Mucosa of rectum (tissue), 2 donors: Measurements from ENCODE around the gene WAPL.
"Not testable (repeated sequence)": the region's sequence is repeated elsewhere in the genome, so short reads cannot be mapped to it uniquely, and the experiment has no call there.

Experiments used
- H3K27ac ChIP-seq, 2 donors: one replicate each; pipeline ENCODE4 v1.7.0; 2013; ENCODE audit warnings: inconsistent platforms in 2 of 2, low read depth in 2 of 2, low read length in 2 of 2
- H3K27me3 ChIP-seq, 2 donors: one replicate each; pipeline ENCODE4 v1.7.0; 2013; ENCODE audit warnings: low read length in 2 of 2; ENCODE audit not compliant: control insufficient read depth in 2 of 2, insufficient read depth in 2 of 2
- H3K36me3 ChIP-seq, 2 donors: one replicate each; pipeline ENCODE4 v1.7.0; 2013; ENCODE audit warnings: low read length in 2 of 2; ENCODE audit not compliant: control insufficient read depth in 2 of 2, insufficient read depth in 2 of 2
- H3K4me1 ChIP-seq, 2 donors: one replicate each; pipeline ENCODE4 v1.7.0; 2013; ENCODE audit warnings: low read length in 2 of 2, mild to moderate bottlenecking in 1 of 2; ENCODE audit not compliant: control insufficient read depth in 2 of 2, insufficient read depth in 2 of 2
- H3K4me3 ChIP-seq, 2 donors: one replicate each; pipeline ENCODE4 v1.7.0; 2013; ENCODE audit warnings: low read length in 2 of 2
- H3K9ac ChIP-seq, 2 donors: one replicate each; pipeline ENCODE4 v1.7.0; 2013; ENCODE audit warnings: low read length in 2 of 2, low read depth in 1 of 2, mild to moderate bottlenecking in 1 of 2
- H3K9me3 ChIP-seq, 2 donors: one replicate each; pipeline ENCODE4 v1.7.0; 2013; ENCODE audit warnings: low read length in 2 of 2; ENCODE audit not compliant: control insufficient read depth in 2 of 2
- donor health status: healthy.
- donor health status: Normal muscosa, but diverticular disease.

The WAPL gene

GRCh38 chr10:86521678-86522509 is at the start of gene WAPL:
Gene WAPL, minus strand, starts transcription at chr10:86521792. Its CDS starts 3,723 bp downstream, at chr10:86518069.
- peaks cover 0 to 7% of the 10 kb centered on the region in 2 donors for H3K36me3 ChIP-seq
- H3K27ac ChIP-seq: peak within 1 kb of the TSS; percentile 91 to 93
- H3K9ac ChIP-seq: peak within 1 kb of the TSS; percentile 83 to 91
- peak within 1 kb of the TSS; percentile 89 to 91 for H3K4me3 ChIP-seq
- peaks cover 15 to 25% of the 10 kb centered on the region in 2 donors for H3K4me1 ChIP-seq
- no peaks in the 10 kb centered on the region for H3K9me3 ChIP-seq
- H3K27me3 ChIP-seq: no peaks in the 10 kb centered on the region

GRCh38 chr10:86569335-86569734 is 47.7 kb upstream of the WAPL start:
- Histone ChIP-seq H3K27ac (no peak overlapping the region), H3K9me3 (no peaks in the 10 kb centered on the region), H3K4me1 (no peaks in the 10 kb centered on the region), H3K4me3 (no peak overlapping the region), H3K27me3 (no peaks in the 10 kb centered on the region), H3K9ac (no peak overlapping the region), H3K36me3 (no peaks in the 10 kb centered on the region)

- H3K9ac ChIP-seq, H3K27me3 ChIP-seq, H3K4me3 ChIP-seq, H3K27ac ChIP-seq, H3K36me3 ChIP-seq, H3K4me1 ChIP-seq, H3K9me3 ChIP-seq: not testable (repeated sequence)
Measured at GRCh38 chr10:86566518-86566917, 44.9 kb upstream of the WAPL start.

- not testable (repeated sequence) for H3K9me3 ChIP-seq, H3K36me3 ChIP-seq, H3K27ac ChIP-seq, H3K4me3 ChIP-seq, H3K4me1 ChIP-seq, H3K27me3 ChIP-seq, H3K9ac ChIP-seq
Measured at GRCh38 chr10:86563338-86563737, 41.7 kb upstream of the WAPL start.

GRCh38 chr10:86558695-86559094 is 37.1 kb upstream of the WAPL start:
- H3K4me1 ChIP-seq: not testable (repeated sequence)

GRCh38 chr10:86556933-86557649 is 35.5 kb upstream of the WAPL start:
- no peaks in the 10 kb centered on the region for H3K36me3 ChIP-seq
- H3K4me1 ChIP-seq: no peaks in the 10 kb centered on the region
- H3K9me3 ChIP-seq: no peaks in the 10 kb centered on the region
- no peak overlapping the region for H3K4me3 ChIP-seq
- H3K27me3 ChIP-seq: no peaks in the 10 kb centered on the region
- H3K9ac ChIP-seq: no peak overlapping the region
- no peak overlapping the region for H3K27ac ChIP-seq

More at GRCh38 chr10:86558695-86559094, 37.1 kb upstream of the WAPL start:
- H3K27me3 ChIP-seq, H3K36me3 ChIP-seq, H3K4me3 ChIP-seq, H3K27ac ChIP-seq, H3K9me3 ChIP-seq, H3K9ac ChIP-seq: not testable (repeated sequence)

- no peak overlapping the region for H3K27ac ChIP-seq
- no peaks in the 10 kb centered on the region for H3K36me3 ChIP-seq
- H3K9ac ChIP-seq: no peak overlapping the region
- no peaks in the 10 kb centered on the region for H3K4me1 ChIP-seq
- no peaks in the 10 kb centered on the region for H3K27me3 ChIP-seq
- H3K9me3 ChIP-seq: no peaks in the 10 kb centered on the region
- H3K4me3 ChIP-seq: no peak overlapping the region
Measured at GRCh38 chr10:86556532-86556931, 34.9 kb upstream of the WAPL start.

GRCh38 chr10:86553639-86554038 is 32.0 kb upstream of the WAPL start:
- Histone ChIP-seq H3K36me3 (no peaks in the 10 kb centered on the region), H3K4me1 (no peaks in the 10 kb centered on the region)

GRCh38 chr10:86553213-86553612 is 31.6 kb upstream of the WAPL start:
- Histone ChIP-seq H3K27me3 (no peaks in the 10 kb centered on the region), H3K27ac (no peak overlapping the region), H3K9me3 (no peaks in the 10 kb centered on the region)

More at GRCh38 chr10:86553639-86554038, 32.0 kb upstream of the WAPL start:
- H3K9me3 ChIP-seq: no peaks in the 10 kb centered on the region
- no peaks in the 10 kb centered on the region for H3K27me3 ChIP-seq
- H3K9ac ChIP-seq: no peak overlapping the region
- H3K27ac ChIP-seq: no peak overlapping the region
- no peak overlapping the region for H3K4me3 ChIP-seq

GRCh38 chr10:86547296-86547695 is 25.7 kb upstream of the WAPL start:
- peaks cover 0 to 2% of the 10 kb centered on the region in 2 donors for H3K9me3 ChIP-seq
- no peak overlapping the region for H3K4me3 ChIP-seq
- H3K9ac ChIP-seq: no peak overlapping the region
- no peak overlapping the region for H3K27ac ChIP-seq
- H3K27me3 ChIP-seq: no peaks in the 10 kb centered on the region
- no peaks in the 10 kb centered on the region for H3K4me1 ChIP-seq
- no peaks in the 10 kb centered on the region for H3K36me3 ChIP-seq

More at GRCh38 chr10:86553213-86553612, 31.6 kb upstream of the WAPL start:
- Histone ChIP-seq H3K4me3 (no peak overlapping the region), H3K9ac (no peak overlapping the region), H3K36me3 (no peaks in the 10 kb centered on the region), H3K4me1 (no peaks in the 10 kb centered on the region)
